Mesothelial cell of epicardium (in vitro differentiated cells): Measurements from ENCODE around the gene LRRFIP1. TPM values are rescaled to one million over a fixed set of nuclear protein-coding genes. Genes with fewer than 3 reads are reported as not detected.

Experiments used
- DNase-seq, 2 experiments: peaks; one replicate each; pipeline ENCODE4 v3.0.0; 2021; ENCODE audit warnings: low spot score in 2 of 2; ENCODE audit not compliant: unreplicated experiment in 2 of 2
- H3K27ac Mint-ChIP-seq: 2 replicates; pipeline ENCODE4 v1.8.0; 2021; ENCODE audit warnings: mixed read lengths
- H3K27me3 Mint-ChIP-seq: 2 replicates; pipeline ENCODE4 v1.8.0; 2021; ENCODE audit warnings: low read depth, mixed read lengths
- H3K36me3 Mint-ChIP-seq: 2 replicates; pipeline ENCODE4 v1.8.0; 2021; ENCODE audit warnings: mixed read lengths
- H3K4me1 Mint-ChIP-seq: 2 replicates; pipeline ENCODE4 v1.8.0; 2021; ENCODE audit warnings: mixed read lengths
- H3K4me3 Mint-ChIP-seq: 2 replicates; pipeline ENCODE4 v1.8.0; 2021; ENCODE audit warnings: mild to moderate bottlenecking, moderate library complexity, mixed read lengths
- H3K9me3 Mint-ChIP-seq: 2 replicates; pipeline ENCODE4 v1.8.0; 2021; ENCODE audit warnings: mixed read lengths
- total RNA-seq: library from RNA; stranded (reverse); gene quantifications from 3 replicates; pipeline ENCODE4 v1.2.1, GENCODE V29; 2021
- TF ChIP-seq, protein P1 (sequence below): fragments of 200-600 bp; sonication (generic); IDR thresholded peaks from one replicate; pipeline ENCODE4 v1.5.0; 2021; ENCODE audit warnings: antibody characterized with exemption; ENCODE audit not compliant: unreplicated experiment

The LRRFIP1 gene
- total RNA-seq, 1 donor from 2014 or later, result 47.5 TPM

DNA sequence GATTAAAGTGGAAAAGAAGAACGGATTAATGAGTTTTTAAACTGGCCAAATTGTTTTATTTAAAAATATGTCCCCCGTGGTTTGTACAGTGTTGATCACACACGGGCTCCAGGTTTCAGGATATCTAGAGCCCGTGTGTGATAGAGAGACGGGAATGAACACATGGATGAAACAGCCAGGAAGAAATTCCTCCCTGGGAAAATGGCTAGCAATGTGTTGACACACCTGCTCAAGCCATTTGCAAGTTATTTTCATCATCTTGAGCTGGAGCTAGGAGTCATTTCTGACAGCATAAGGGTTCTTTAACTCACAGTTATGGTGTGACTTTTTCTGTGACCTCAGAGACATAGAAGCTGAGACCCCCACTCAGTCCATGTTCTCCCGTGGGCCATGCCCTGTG, 81.6 kb downstream of the LRRFIP1 start:
- Mint-ChIP-seq H3K27me3 (no peaks in the 10 kb centered on the region), H3K4me3 (no peak overlapping the region), H3K4me1 (peaks cover 45% of the 10 kb centered on the region), H3K36me3 (peaks cover 5% of the 10 kb centered on the region), H3K27ac (peak overlapping the region; percentile 87), H3K9me3 (no peaks in the 10 kb centered on the region)
- DNase-seq, result no peak
- TF ChIP-seq, protein P1, sequence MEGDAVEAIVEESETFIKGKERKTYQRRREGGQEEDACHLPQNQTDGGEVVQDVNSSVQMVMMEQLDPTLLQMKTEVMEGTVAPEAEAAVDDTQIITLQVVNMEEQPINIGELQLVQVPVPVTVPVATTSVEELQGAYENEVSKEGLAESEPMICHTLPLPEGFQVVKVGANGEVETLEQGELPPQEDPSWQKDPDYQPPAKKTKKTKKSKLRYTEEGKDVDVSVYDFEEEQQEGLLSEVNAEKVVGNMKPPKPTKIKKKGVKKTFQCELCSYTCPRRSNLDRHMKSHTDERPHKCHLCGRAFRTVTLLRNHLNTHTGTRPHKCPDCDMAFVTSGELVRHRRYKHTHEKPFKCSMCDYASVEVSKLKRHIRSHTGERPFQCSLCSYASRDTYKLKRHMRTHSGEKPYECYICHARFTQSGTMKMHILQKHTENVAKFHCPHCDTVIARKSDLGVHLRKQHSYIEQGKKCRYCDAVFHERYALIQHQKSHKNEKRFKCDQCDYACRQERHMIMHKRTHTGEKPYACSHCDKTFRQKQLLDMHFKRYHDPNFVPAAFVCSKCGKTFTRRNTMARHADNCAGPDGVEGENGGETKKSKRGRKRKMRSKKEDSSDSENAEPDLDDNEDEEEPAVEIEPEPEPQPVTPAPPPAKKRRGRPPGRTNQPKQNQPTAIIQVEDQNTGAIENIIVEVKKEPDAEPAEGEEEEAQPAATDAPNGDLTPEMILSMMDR, result no peak

DNA sequence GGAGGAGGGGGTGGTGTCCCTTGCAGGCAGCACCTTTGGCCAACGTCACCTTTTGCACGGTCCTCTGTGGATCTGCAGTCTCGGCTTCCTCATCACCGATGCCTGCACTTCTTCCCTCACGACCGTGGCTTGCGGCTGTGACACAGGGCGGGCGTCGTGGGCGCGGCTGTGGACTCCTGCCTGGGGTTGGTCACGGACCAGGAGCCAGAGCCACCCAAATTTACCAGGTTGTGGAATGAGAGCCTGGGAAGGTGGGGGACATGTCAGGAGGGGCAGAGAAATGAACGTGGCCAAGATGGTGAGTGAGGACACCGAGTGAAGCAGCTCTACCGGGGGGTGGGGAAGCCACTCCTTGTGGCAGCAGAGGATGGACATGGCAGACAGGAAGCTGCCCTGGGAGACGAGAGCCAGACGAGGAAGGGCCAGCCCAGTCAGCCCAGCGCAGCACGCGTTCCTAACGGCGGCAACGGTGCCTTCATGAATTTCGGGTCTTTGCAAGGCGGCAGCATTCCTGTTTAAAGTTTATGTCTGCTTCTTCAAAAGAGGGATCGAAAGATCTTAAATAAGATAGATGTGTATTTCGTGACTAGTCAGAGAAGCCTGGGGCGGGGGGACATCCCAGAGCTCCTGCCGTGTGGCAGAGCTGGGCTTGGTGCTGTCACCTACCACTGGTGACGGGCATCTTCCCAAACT, 84.2 kb downstream of the LRRFIP1 start:
- Mint-ChIP-seq H3K9me3 (no peaks in the 10 kb centered on the region), H3K4me1 (peaks cover 65% of the 10 kb centered on the region), H3K27ac (peak overlapping the region; percentile 34), H3K4me3 (no peak overlapping the region), H3K36me3 (peaks cover 5% of the 10 kb centered on the region), H3K27me3 (no peaks in the 10 kb centered on the region)
- no peak for DNase-seq
- TF ChIP-seq, protein P1, result no peak

DNA sequence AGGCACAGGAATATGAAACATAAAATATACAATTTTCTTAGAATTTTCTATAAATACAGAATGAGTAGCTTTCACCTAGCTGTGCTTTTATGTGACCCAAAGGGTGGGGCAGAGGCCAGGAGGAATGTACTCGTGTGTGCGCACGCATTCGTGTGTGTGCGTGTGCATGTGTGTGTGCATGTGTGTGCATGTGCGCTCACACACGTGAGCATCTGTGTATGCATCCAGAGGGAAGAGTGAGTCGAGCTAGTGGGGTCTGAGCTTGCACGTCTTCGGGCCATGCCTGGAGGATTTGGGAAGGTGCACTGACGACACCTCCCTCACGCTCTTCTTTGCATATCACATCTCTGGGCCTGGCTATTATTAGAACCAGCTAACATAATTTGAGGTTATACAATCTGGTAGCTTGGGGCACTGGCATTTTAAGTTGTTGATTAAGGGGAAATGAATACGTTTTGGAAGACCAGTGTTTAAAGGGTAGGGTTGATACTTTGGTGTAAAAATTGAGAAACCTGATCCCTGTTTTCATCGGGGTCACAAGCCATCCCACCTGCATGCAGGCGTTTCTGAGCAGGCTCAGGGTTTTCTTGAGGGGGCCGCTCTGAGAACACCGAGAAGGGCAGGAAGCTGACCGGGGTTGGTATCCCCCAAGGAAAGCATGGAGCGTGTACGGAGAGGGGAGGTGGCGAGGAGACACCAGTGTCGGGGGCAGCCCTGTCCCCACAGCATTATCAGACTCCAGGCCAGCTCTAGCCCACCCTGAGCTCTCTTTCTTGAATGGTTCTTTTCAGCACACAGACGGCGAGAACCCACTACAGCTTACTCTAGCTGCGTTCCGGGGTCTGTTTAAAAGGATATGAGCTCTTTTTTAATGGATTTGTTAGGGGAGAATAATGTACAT, 85.3 kb downstream of the LRRFIP1 start:
- Mint-ChIP-seq H3K36me3 (peaks cover 5% of the 10 kb centered on the region), H3K9me3 (no peaks in the 10 kb centered on the region), H3K27ac (peak overlapping the region; percentile 51), H3K4me1 (peaks cover 69% of the 10 kb centered on the region), H3K4me3 (no peak overlapping the region), H3K27me3 (no peaks in the 10 kb centered on the region)
- no peak for DNase-seq
- TF ChIP-seq, protein P1, result no peak

DNA sequence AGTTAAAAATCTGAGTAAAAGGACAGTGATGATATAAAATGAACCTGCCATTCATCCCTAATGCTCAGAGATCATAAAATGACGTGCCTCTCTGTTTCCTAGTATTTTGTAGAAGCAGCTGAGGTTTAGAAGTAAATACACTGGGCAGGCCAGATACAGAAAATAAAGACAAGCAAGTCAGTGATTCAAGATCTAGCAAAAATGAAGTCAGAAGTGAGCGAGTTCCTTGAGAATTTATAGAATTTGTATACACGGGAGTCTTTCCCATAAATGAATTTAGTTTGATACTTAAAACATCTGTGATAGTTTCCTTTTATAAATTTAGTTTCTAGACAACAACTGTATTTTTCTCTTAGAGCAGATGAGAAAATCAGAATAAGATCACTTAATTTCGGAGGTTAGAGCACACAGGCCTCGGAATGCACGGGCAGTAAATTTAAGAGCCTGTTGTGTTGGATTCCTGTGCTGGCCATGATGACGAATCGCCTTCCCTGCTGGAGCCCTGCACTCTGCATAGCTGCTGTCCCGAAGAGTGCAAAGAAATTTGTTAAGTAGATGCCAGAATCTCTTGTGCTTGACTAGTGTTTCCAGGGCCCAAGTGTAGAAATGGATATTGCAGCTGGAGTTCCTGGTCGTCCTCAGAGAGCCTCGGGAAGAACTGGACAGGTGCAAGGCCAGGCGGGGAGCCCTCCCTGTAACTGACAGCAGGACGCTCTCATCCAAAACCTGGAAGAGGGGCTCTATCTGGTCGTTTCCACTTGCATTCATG, 87.5 kb downstream of the LRRFIP1 start:
- no peak for DNase-seq

DNA sequence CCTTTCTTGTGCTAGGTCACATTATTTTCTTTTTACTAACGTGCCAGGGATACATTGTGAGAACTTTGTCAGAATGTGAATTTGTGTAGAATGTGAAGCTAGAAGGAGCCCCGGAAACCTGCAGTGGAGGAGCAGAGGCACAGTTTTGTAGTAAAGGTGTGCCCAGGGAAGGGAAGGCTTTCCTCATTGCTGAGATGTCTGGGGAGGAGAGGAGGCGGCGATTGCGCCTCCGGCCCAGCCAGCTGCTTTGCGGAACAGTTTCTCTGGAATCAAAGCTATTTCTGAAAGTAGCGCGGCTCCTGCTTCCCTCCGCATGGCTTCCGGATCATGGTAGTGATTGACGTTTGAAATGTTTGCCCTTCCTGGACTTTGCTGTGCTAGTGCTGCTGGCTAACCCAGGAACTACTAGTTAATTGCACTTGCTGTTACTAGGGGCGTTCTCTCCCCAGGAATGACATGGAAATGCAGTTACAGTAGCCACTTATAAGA, 88.1 kb downstream of the LRRFIP1 start:
- Mint-ChIP-seq H3K4me3 (peak overlapping the region; percentile 32), H3K27ac (peak overlapping the region; percentile 89)

More for the DNA sequence above, 87.5 kb downstream of the LRRFIP1 start:
- Mint-ChIP-seq H3K27me3 (no peaks in the 10 kb centered on the region), H3K36me3 (peaks cover 5% of the 10 kb centered on the region), H3K9me3 (no peaks in the 10 kb centered on the region), H3K27ac (peak overlapping the region; percentile 89), H3K4me3 (peak overlapping the region; percentile 32), H3K4me1 (peaks cover 63% of the 10 kb centered on the region)
- TF ChIP-seq, protein P1, result no peak

More for the DNA sequence above, 88.1 kb downstream of the LRRFIP1 start:
- DNase-seq, result no peak
- Mint-ChIP-seq H3K4me1 (peaks cover 63% of the 10 kb centered on the region), H3K27me3 (no peaks in the 10 kb centered on the region), H3K9me3 (no peaks in the 10 kb centered on the region), H3K36me3 (peaks cover 5% of the 10 kb centered on the region)
- TF ChIP-seq, protein P1, result no peak
